ENCODE data around the gene PDE9A. TPM values are rescaled to one million over a fixed set of nuclear protein-coding genes. Genes with fewer than 3 reads are reported as not detected.

The PDE9A gene
- total RNA-seq, 1 experiment from 2014 or later: 44.8 TPM

GRCh38 chr21:42607102-42607501 is 46.3 kb upstream of the PDE9A start (continued):
- TF ChIP-seq ZBTB43 (CRISPR knock-in tag; IDR thresholded peaks at IDR 0.05) (no peak), TEAD1 (CRISPR knock-in tag; IDR thresholded peaks at IDR 0.05) (no peak), CREM (CRISPR knock-in tag; IDR thresholded peaks at IDR 0.05) (no peak), RORB (CRISPR knock-in tag; IDR thresholded peaks at IDR 0.05) (no peak), FOXP1 (CRISPR knock-in tag; IDR thresholded peaks at IDR 0.05; ENCODE audit: borderline replicate concordance) (no peak), ERG (CRISPR knock-in tag; IDR thresholded peaks at IDR 0.05) (no peak)

- no peak overlapping the region for H3K27ac Mint-ChIP-seq
- H3K9me3 Mint-ChIP-seq: peaks cover 52% of the 10 kb centered on the region
- H3K4me3 Mint-ChIP-seq: no peak overlapping the region
- no peak for DNase-seq (ENCODE audit: low spot score)
- ChIA-PET POLR2A (no interaction called here), CTCF (interaction anchor here (0.7 kb wide), 2 partner anchors 10 to 25 kb away, joined by 3 to 4 read pairs; no protein-coding TSS in a partner anchor)
- H3K36me3 Mint-ChIP-seq: peaks cover 13% of the 10 kb centered on the region
- no peak for ATAC-seq
- H3K4me1 Mint-ChIP-seq: peaks cover 5% of the 10 kb centered on the region
- peaks cover 34% of the 10 kb centered on the region for H3K27me3 Mint-ChIP-seq (ENCODE audit: low read depth)
- TF ChIP-seq RELA (CRISPR knock-in tag; IDR thresholded peaks at IDR 0.05; ENCODE audit: borderline replicate concordance) (no peak), GRHL2 (CRISPR knock-in tag; IDR thresholded peaks at IDR 0.05; ENCODE audit: insufficient replicate concordance, severe bottlenecking) (no peak), ERG (CRISPR knock-in tag; IDR thresholded peaks at IDR 0.05) (no peak), ZNF263 (CRISPR knock-in tag; IDR thresholded peaks at IDR 0.05; ENCODE audit: low read depth) (no peak), NFYB (CRISPR knock-in tag; conservative IDR thresholded peaks at IDR 0.05; ENCODE audit: low read depth) (no peak), E2F4 (CRISPR knock-in tag; IDR thresholded peaks at IDR 0.05; ENCODE audit: borderline replicate concordance, low read depth) (no peak), NR2C2 (CRISPR knock-in tag; IDR thresholded peaks at IDR 0.05) (no peak), ZNF416 (CRISPR knock-in tag; IDR thresholded peaks at IDR 0.05) (no peak), ATF2 (CRISPR knock-in tag; IDR thresholded peaks at IDR 0.05; ENCODE audit: borderline replicate concordance, low read depth) (no peak), ARID4B (CRISPR knock-in tag; IDR thresholded peaks at IDR 0.05; ENCODE audit: borderline replicate concordance) (no peak), TEAD4 (CRISPR knock-in tag; IDR thresholded peaks at IDR 0.05) (no peak), MLX (CRISPR knock-in tag; IDR thresholded peaks at IDR 0.05) (no peak), STAT6 (CRISPR knock-in tag; conservative IDR thresholded peaks at IDR 0.05; ENCODE audit: low read depth) (no peak), ZNF232 (CRISPR knock-in tag; IDR thresholded peaks at IDR 0.05) (no peak), JAZF1 (CRISPR knock-in tag; IDR thresholded peaks at IDR 0.05) (no peak), IRF2 (CRISPR knock-in tag; IDR thresholded peaks at IDR 0.05; ENCODE audit: borderline replicate concordance, low read depth) (no peak), NFATC4 (CRISPR knock-in tag; IDR thresholded peaks at IDR 0.05) (no peak)
Observed at GRCh38 chr21:42607525-42608102, 45.8 kb upstream of the PDE9A start.

Data from WTC11 (cell line).